ENCODE results near the gene ADRM1.

- TF ChIP-seq RCOR1 (conservative IDR thresholded peaks at IDR 0.05; ENCODE audit: low read depth, low read length) (no peak), REST (IDR thresholded peaks at IDR 0.05; ENCODE audit: low read depth, low read length) (no peak), ATF2 (IDR thresholded peaks at IDR 0.05; ENCODE audit: low read length) (no peak), POLR2AphosphoS5 (IDR thresholded peaks at IDR 0.05; ENCODE audit: low read length) (no peak), ZBTB11 (CRISPR knock-in tag; IDR thresholded peaks at IDR 0.05) (no peak), SRF (IDR thresholded peaks at IDR 0.05; ENCODE audit: low read depth in 2 of 2, low read length in 2 of 2) (no peak), SMARCA5 (IDR thresholded peaks at IDR 0.05) (no peak)
Measured at GRCh38 chr20:62311150-62311549, 8.4 kb downstream of the ADRM1 start.
